Loucy (cell line): ENCODE measurements around the gene LRRC23.

Experiments used
- EZH2phosphoT487 ChIP-seq: fragments of 200-600 bp; IDR thresholded peaks from 2 replicates; pipeline ENCODE4 v1.6.1; 2018; ENCODE audit warnings: antibody characterized with exemption, mild to moderate bottlenecking, moderate library complexity, borderline replicate concordance
- TF ChIP-seq, protein P1 (sequence below): fragments of 200-600 bp; sonication (generic); conservative IDR thresholded peaks from 2 replicates; pipeline ENCODE4 v1.5.1; 2014; ENCODE audit warnings: mild to moderate bottlenecking, antibody characterized with exemption, low read length

- TF ChIP-seq, protein P1, sequence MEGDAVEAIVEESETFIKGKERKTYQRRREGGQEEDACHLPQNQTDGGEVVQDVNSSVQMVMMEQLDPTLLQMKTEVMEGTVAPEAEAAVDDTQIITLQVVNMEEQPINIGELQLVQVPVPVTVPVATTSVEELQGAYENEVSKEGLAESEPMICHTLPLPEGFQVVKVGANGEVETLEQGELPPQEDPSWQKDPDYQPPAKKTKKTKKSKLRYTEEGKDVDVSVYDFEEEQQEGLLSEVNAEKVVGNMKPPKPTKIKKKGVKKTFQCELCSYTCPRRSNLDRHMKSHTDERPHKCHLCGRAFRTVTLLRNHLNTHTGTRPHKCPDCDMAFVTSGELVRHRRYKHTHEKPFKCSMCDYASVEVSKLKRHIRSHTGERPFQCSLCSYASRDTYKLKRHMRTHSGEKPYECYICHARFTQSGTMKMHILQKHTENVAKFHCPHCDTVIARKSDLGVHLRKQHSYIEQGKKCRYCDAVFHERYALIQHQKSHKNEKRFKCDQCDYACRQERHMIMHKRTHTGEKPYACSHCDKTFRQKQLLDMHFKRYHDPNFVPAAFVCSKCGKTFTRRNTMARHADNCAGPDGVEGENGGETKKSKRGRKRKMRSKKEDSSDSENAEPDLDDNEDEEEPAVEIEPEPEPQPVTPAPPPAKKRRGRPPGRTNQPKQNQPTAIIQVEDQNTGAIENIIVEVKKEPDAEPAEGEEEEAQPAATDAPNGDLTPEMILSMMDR = no peak
- TF ChIP-seq EZH2phosphoT487 = no peak
Observed at GRCh38 chr12:6947615-6948014, 43.0 kb downstream of the LRRC23 start.
